AG04449 (cell line): ENCODE results near the gene NOM1.
A peak's percentile ranks its signal among the peaks of the same experiment; 100 is the strongest.
"Not testable (repeated sequence)": the region's sequence is repeated elsewhere in the genome, so short reads cannot be mapped to it uniquely, and the experiment has no call there.

Experiments used
- CTCF ChIA-PET: fragments of 350-600 bp; formaldehyde crosslinking; extraction: SDS; loops from one replicate; lab custom pipeline; 2021; ENCODE audit warnings: antibody characterized with exemption; lab: Yijun Ruan, JAX
- POLR2A ChIA-PET: fragments of 400-600, 350-600 bp; formaldehyde crosslinking; extraction: SDS; loops from one replicate; lab custom pipeline; 2020; ENCODE audit warnings: antibody characterized with exemption, inconsistent platforms; lab: Yijun Ruan, JAX
- DNase-seq: peaks from one replicate; pipeline ENCODE4 v3.0.0-alpha.2; 2010; ENCODE audit warnings: low read depth, low spot score
- H3K4me3 ChIP-seq: 2 replicates; pipeline ENCODE4 v1.5.1; 2011; ENCODE audit warnings: low read depth, mild to moderate bottlenecking, control low read depth, low read length
- TF ChIP-seq, protein P1 (sequence below): IDR thresholded peaks from one replicate; pipeline ENCODE4 v1.5.1; 2011; ENCODE audit warnings: mild to moderate bottlenecking, moderate library complexity, low read length, control low read depth, inconsistent platforms; ENCODE audit not compliant: insufficient read depth; ENCODE audit errors: missing control alignments

Gene NOM1

DNA sequence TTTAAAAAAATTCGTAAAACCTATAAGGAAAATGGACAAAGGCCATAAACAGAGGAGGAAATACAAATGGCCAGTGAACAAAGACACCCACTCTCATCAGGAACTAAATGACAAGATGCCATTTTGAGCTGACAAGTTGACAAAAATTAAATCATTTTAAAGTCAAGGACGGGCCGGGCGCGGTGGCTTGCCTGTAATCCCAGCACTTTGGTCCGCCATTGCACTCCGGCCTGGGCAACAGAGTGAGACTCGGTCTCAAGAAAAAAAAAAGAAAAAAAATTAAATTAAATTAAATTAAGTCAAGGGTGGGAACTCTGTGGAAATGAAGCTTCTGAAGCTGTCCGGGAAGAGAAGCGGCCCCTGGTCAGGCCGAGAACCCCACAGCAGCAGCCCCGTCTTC lies 1.2 kb upstream of the NOM1 start:
- peak overlapping the region; percentile 59 for H3K4me3 ChIP-seq
- TF ChIP-seq, protein P1, sequence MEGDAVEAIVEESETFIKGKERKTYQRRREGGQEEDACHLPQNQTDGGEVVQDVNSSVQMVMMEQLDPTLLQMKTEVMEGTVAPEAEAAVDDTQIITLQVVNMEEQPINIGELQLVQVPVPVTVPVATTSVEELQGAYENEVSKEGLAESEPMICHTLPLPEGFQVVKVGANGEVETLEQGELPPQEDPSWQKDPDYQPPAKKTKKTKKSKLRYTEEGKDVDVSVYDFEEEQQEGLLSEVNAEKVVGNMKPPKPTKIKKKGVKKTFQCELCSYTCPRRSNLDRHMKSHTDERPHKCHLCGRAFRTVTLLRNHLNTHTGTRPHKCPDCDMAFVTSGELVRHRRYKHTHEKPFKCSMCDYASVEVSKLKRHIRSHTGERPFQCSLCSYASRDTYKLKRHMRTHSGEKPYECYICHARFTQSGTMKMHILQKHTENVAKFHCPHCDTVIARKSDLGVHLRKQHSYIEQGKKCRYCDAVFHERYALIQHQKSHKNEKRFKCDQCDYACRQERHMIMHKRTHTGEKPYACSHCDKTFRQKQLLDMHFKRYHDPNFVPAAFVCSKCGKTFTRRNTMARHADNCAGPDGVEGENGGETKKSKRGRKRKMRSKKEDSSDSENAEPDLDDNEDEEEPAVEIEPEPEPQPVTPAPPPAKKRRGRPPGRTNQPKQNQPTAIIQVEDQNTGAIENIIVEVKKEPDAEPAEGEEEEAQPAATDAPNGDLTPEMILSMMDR, result no peak
- CTCF ChIA-PET, result interaction anchor here (0.9 to 7.3 kb wide), 14 partner anchors 8 to 1149 kb away, joined by 3 to 75 read pairs (median 6); partner anchors contain the start of gene LMBR1
- DNase-seq, result no peak
- POLR2A ChIA-PET, result no interaction called here

DNA sequence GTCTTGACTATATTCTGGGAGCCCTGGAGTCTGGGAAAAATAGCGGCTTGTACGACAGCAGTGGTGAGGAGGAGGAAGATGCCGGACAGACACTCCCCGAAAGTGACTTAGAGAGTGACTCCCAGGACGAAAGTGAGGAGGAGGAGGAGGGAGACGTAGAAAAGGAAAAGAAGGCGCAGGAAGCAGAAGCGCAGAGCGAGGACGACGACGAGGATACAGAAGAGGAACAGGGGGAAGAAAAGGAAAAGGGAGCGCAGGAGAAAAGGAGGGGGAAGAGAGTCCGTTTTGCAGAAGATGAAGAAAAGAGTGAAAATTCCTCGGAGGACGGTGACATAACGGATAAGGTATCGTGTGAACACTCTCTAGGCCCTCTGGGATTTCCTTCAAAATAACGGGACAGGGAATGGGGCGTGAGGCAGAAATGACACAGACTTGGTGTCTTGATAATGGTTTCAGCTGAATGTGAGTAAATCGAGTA lies 908 bp downstream of the NOM1 start:
- ChIA-PET POLR2A (no interaction called here), CTCF (interaction anchor here (1.0 to 7.3 kb wide), 21 partner anchors 8 to 389 kb away, joined by 3 to 75 read pairs (median 4); partner anchors contain the start of gene LMBR1)
- H3K4me3 ChIP-seq, result peak overlapping the region; percentile 78
- no peak for DNase-seq
- TF ChIP-seq, protein P1, result no peak

DNA sequence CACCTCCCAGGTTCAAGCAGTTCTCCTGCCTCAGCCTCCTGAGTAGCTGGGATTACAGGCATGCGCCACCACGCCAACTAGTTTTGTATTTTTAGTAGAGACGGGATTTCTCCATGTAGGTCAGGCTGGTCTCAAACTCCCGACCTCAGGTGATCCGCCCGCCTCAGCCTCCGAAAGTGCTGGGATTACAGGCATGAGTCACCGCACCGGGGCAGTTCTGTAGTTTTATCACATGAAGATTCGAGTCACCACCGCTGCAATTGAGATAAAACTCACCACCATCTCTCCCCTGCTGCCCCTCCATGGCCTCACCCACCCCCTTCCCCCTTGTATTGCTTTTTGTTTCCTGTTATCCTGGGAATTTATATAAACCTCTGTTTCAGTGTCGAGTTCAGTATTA lies 3.7 kb downstream of the NOM1 start:
- H3K4me3 ChIP-seq, POLR2A ChIA-PET, DNase-seq: not testable (repeated sequence)
- CTCF ChIA-PET, result interaction anchor here (7.3 kb wide), 1 partner anchor 18 kb away, joined by 75 read pairs; no protein-coding TSS in a partner anchor

DNA sequence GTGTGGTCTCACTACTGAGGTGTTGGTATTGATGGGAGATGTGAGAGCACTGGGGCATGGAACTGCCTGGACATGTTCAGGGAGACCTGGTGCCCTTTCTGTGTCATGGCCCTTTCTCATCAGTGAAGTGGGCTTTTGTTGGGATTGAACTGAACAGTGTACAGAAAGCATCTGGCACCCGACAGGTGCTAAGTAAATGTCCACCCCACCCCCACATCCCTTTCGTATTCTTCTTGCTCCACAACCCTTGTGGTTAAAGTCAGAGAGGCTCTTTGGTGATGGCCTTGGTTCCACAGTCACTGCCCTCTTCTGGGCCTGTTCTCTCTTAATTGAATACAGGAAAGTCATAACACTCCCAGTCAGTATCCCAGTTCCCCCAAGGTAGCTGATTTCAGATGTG lies 5.4 kb downstream of the NOM1 start:
- H3K4me3 ChIP-seq, result no peak overlapping the region
- TF ChIP-seq, protein P1, result no peak

DNA sequence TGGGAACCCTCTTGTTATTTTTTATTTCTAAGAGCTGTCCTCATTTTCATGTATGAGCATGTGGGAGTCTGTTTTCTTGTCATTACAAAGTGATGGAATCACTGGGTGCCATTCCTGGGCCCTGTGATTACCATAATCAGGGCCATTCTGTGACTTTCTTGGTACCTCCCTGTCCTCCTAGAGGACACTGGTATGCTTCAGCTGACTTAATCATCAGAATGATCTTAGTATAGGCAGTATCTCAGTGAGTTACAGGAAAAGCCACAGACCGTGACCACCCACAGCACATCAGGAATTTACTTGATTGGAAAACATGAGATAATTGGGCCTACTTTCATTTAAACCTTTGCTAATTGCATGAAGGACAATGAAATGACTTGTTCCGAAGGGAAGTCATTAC lies 7.2 kb downstream of the NOM1 start:
- ChIA-PET POLR2A (no interaction called here), CTCF (interaction anchor here (0.9 to 4.7 kb wide), 5 partner anchors 8 to 24 kb away, joined by 3 to 39 read pairs (median 3); no protein-coding TSS in a partner anchor)
- no peak overlapping the region for H3K4me3 ChIP-seq
- DNase-seq, result no peak
- TF ChIP-seq, protein P1, result no peak

More for the DNA sequence above, 5.4 kb downstream of the NOM1 start:
- no peak for DNase-seq
- ChIA-PET POLR2A (no interaction called here), CTCF (interaction anchor here (4.7 kb wide), 1 partner anchor 15 kb away, joined by 39 read pairs; no protein-coding TSS in a partner anchor)

DNA sequence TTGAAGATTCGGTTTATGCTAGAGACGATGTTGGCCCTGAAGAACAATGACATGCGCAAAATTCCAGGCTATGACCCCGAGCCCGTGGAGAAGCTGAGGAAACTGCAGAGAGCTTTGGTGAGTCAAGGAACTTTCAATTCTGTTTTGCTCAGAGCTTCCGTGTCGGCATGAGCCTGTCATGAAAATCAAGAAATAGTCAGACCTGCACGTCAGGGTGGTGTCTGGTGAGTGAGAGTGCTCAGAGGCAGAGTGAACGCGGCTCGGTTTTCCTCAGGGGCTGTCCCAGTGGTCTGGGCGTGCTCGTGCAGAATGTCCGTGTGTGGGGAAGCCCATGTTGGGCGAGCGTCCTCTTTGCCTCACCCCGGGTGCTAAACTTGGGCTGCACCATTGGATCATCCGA lies 12.6 kb downstream of the NOM1 start:
- TF ChIP-seq, protein P1, result no peak
- H3K4me3 ChIP-seq, result no peak overlapping the region
- ChIA-PET CTCF (interaction anchor here (1.0 to 2.7 kb wide), 2 partner anchors 10 to 12 kb away, joined by 7 to 8 read pairs; partner anchors contain the start of gene NOM1), POLR2A (no interaction called here)
- no peak for DNase-seq
